HUES48 (cell line): ENCODE results near the gene ZBTB7C.

ENCODE experiments used
- H3K27ac ChIP-seq: one replicate; pipeline ENCODE4 v1.7.0; 2013; ENCODE audit warnings: low read depth, low read length, inconsistent platforms
- H3K27me3 ChIP-seq: 2 replicates; pipeline ENCODE4 v1.6.1; 2013; ENCODE audit warnings: mild to moderate bottlenecking, low read length; ENCODE audit not compliant: control insufficient read depth, insufficient read depth
- H3K36me3 ChIP-seq: 2 replicates; pipeline ENCODE4 v1.6.1; 2013; ENCODE audit warnings: low read length; ENCODE audit not compliant: control insufficient read depth, insufficient read depth
- H3K4me1 ChIP-seq: 2 replicates; pipeline ENCODE4 v1.6.1; 2013; ENCODE audit warnings: mild to moderate bottlenecking, low read length; ENCODE audit not compliant: control insufficient read depth, insufficient read depth
- H3K4me3 ChIP-seq: 2 replicates; pipeline ENCODE4 v1.5.1; 2013; ENCODE audit warnings: mild to moderate bottlenecking, low read depth, low read length
- H3K9ac ChIP-seq: 2 replicates; pipeline ENCODE4 v1.6.1; 2013; ENCODE audit warnings: mild to moderate bottlenecking, low read depth, low read length, moderate library complexity
- H3K9me3 ChIP-seq: 2 replicates; pipeline ENCODE4 v1.6.1; 2013; ENCODE audit warnings: low read length; ENCODE audit not compliant: control insufficient read depth, insufficient read depth

ZBTB7C gene

DNA sequence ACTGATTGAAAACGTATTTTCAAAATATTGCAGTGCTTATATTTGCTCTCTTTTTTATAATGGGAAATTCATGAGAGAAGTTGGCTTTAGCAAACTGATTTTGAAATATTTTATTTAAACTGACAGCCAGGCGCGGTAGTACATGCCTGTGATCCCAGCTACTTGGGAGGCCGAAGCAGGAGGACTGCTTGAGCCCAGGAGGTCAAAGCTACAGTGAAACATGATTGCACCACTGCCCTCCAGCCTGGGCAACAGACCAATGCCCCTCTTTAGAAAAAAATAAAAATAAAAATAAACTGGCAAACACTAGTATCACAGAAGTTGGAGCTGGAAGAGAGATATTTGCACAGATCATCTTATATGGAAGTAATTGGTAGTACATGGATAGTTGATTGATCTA lies 20.7 kb downstream of the ZBTB7C start:
- Histone ChIP-seq H3K9me3 (no peaks in the 10 kb centered on the region), H3K27me3 (peaks cover 6% of the 10 kb centered on the region; the same call in 1 of the 2 replicates), H3K36me3 (no peaks in the 10 kb centered on the region), H3K4me1 (0 out of 2 replicates have a peak, but pooled peaks cover 3% of the 10 kb centered on the region), H3K9ac (no peak overlapping the region), H3K4me3 (no peak overlapping the region), H3K27ac (no peak overlapping the region)

DNA sequence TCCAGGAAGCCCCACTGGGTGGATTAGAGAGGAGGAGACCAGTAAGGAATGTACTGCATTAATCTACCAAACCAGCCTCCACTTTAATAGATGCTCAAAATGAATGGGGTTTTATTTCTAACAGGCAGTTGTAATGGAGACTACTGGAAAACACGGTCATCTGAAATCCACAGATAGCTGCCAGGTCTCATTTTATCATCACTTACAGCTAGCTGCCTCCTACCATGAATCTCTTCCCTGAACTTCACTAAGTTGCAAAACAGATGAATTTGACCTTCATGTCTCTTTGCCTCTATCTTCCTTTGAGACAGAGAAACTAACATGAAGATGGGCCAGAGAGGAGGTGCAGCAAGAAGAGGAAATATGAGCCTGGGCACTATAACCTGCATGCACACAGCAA lies 21.9 kb downstream of the ZBTB7C start:
- H3K4me3 ChIP-seq: no peak overlapping the region
- H3K9me3 ChIP-seq: no peaks in the 10 kb centered on the region
- no peak overlapping the region for H3K9ac ChIP-seq
- no peaks in the 10 kb centered on the region for H3K36me3 ChIP-seq
- no peaks in the 10 kb centered on the region for H3K4me1 ChIP-seq
- peaks cover 6% of the 10 kb centered on the region; the same call in 1 of the 2 replicates for H3K27me3 ChIP-seq
- H3K27ac ChIP-seq: no peak overlapping the region

- Histone ChIP-seq H3K4me3 (no peak overlapping the region), H3K27me3 (no peaks in the 10 kb centered on the region), H3K36me3 (no peaks in the 10 kb centered on the region), H3K27ac (no peak overlapping the region), H3K9me3 (no peaks in the 10 kb centered on the region), H3K9ac (no peak overlapping the region), H3K4me1 (no peaks in the 10 kb centered on the region)
These were observed 23.6 kb downstream of the ZBTB7C start for GRCh38 chr18:48385596-48385995.

DNA sequence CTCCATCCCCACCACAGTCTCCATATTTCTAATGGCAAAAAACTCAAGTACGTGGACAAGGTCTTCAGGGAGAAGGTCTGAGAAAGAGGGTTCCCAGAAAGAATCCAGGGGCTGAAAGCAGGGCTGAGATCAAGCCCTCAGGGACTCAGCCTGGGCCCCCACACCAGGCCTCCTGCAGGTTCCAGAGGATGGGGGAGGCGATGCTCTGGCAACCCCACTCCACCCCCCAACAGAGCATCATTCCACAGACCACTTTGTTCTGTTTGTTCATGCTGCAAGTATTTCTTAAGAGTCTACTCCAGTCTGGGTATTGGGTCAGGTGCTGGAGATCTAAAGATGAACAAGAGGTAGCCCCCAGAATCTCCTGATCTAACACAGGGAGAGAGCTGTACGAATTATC lies 32.2 kb downstream of the ZBTB7C start:
- Histone ChIP-seq H3K27ac (no peak overlapping the region), H3K4me1 (peaks cover 7% of the 10 kb centered on the region), H3K9me3 (no peaks in the 10 kb centered on the region), H3K4me3 (no peak overlapping the region), H3K9ac (no peak overlapping the region), H3K36me3 (no peaks in the 10 kb centered on the region), H3K27me3 (no peaks in the 10 kb centered on the region)

DNA sequence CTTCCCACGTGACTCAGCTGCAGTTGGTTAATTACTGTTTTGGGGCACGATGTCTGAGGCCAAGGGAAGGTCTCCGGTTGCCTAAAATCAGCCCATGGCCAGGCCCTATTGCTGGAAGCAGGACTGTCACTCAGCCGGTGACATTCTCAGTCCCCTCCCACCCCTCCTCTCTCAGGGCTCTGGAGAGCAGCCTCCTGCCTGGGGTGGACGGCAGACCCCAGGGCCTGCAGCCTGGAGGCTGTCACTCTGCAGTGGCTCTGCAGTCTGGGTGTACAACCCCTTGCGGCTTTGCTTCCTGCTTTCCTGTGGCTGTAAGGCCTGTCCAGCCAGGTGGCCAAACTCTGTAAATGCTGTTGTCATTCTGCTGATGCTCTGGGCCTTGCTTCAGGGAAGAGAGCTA lies 32.8 kb downstream of the ZBTB7C start:
- Histone ChIP-seq H3K9ac (no peak overlapping the region), H3K27ac (no peak overlapping the region), H3K27me3 (no peaks in the 10 kb centered on the region)

DNA sequence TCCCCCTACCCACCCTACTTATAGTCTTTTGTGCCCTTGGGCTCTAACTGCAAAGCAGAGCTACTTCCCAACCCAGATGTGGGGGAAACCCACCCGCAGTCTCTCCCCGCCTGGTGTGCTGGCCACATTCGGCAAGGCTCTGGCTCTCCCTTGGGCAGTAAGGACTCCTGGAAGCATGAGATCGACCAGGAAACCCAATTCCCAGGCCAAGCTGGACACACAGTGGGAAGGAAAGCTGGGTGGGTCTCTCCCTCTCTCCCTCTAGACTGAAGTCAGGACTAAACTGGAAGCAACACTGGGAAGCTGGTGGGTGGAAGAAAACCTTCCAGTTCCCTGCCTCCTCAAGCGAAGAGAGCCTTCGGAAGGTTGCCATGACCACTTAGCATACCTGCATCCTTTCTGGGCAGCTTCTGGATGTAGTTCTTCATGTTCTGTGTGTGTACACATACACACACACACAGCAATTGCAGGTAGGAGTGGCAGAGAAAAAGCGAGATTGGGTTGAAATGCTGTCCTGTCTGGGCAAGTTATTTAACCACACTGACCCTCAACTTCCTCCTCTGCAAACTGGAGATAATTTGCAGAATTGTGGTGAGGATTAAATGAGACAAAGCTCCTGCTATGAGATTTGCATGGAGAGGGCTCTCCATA lies 33.9 kb downstream of the ZBTB7C start:
- H3K4me1 ChIP-seq: peaks cover 7% of the 10 kb centered on the region
- no peak overlapping the region for H3K9ac ChIP-seq
- no peak overlapping the region for H3K4me3 ChIP-seq
- H3K36me3 ChIP-seq: no peaks in the 10 kb centered on the region
- no peaks in the 10 kb centered on the region for H3K27me3 ChIP-seq
- H3K9me3 ChIP-seq: no peaks in the 10 kb centered on the region
- H3K27ac ChIP-seq: no peak overlapping the region

More for the DNA sequence above, 32.8 kb downstream of the ZBTB7C start:
- no peak overlapping the region for H3K4me3 ChIP-seq
- H3K9me3 ChIP-seq: no peaks in the 10 kb centered on the region
- peaks cover 7% of the 10 kb centered on the region for H3K4me1 ChIP-seq
- H3K36me3 ChIP-seq: no peaks in the 10 kb centered on the region

DNA sequence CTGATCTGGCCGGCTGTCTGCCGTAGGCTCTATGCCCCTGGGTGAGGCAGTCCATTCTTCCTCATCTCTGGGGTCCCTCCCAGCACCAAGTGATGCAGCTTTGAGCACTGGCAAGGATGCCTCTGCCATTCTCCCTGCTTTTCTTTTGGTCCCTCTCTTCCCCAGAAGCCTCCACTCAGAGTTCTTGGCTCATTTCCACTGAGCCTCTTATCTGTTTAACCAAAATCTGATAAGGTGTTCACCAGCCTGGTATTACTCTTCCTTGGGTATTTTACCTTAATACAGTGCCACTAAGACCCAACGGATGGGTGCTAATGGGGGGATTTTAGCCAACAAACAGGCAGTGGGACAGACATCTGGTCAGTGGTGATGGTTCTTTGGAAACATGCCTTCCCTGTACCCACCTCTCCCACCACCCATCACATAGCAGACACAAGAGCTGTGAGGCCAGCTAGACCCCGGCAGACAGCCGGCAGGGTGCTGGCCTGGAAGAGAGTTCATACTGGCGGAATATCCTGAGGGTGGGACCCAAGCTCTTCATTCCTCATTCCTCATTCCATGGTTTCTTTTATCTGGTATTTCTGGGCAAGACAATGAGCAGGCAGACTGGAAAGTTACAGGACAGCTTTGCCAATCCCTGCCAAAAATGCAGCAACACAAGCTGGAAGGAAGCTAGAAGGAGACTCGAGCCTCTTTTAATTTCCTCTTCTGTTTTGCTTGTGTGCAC lies 34.6 kb downstream of the ZBTB7C start:
- Histone ChIP-seq H3K9ac (no peak overlapping the region), H3K4me1 (peaks cover 7% of the 10 kb centered on the region), H3K36me3 (no peaks in the 10 kb centered on the region), H3K27ac (no peak overlapping the region), H3K4me3 (no peak overlapping the region), H3K9me3 (no peaks in the 10 kb centered on the region), H3K27me3 (no peaks in the 10 kb centered on the region)

DNA sequence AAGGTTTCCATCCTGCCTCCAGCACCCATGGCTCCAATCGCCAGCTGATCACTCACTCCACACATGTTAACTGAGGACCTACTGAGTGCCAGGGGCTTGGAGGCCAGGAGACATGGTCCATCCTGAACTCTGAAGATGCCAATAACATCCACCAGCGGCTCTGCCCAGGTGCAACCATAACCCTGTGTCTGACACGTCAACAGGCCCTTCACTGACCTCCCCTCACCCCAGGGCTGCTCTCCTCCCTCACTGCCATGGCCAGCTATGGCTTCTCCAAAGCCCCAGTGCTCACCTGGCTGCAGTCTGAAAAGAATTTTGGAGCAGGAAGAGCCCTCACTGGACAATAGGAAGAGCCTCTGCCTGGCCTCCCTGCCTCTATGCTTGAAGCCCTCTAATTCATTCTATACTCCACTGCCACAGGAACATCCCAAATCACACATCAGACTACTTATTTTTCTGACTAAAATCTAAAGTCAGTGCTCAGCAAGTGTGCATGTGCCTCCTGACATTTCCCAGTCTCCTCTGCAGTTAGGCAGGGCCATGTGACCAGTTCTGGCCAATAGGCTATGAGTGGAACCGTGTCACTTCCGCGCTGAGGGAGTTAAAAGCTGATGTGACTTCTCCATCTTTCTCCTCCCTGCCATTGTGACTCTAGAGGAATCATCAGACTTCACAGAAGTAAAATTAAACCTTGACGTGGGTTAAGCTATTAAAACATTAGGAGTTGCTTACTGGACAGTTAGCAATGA lies 37.2 kb downstream of the ZBTB7C start:
- H3K27ac ChIP-seq: no peak overlapping the region
- H3K9me3 ChIP-seq: no peaks in the 10 kb centered on the region
- H3K4me3 ChIP-seq: no peak overlapping the region
- H3K36me3 ChIP-seq: no peaks in the 10 kb centered on the region
- no peaks in the 10 kb centered on the region for H3K27me3 ChIP-seq
- no peaks in the 10 kb centered on the region; the same call in 1 of the 2 replicates for H3K4me1 ChIP-seq
- H3K9ac ChIP-seq: no peak overlapping the region

- H3K27ac ChIP-seq: no peak overlapping the region
- H3K36me3 ChIP-seq: no peaks in the 10 kb centered on the region
- H3K4me3 ChIP-seq: no peak overlapping the region
- no peaks in the 10 kb centered on the region for H3K27me3 ChIP-seq
- H3K9me3 ChIP-seq: peaks cover 3% of the 10 kb centered on the region; the same call in 1 of the 2 replicates
- no peak overlapping the region for H3K9ac ChIP-seq
- no peaks in the 10 kb centered on the region; the same call in 1 of the 2 replicates for H3K4me1 ChIP-seq
These were observed 41.6 kb downstream of the ZBTB7C start for GRCh38 chr18:48367557-48367956.

DNA sequence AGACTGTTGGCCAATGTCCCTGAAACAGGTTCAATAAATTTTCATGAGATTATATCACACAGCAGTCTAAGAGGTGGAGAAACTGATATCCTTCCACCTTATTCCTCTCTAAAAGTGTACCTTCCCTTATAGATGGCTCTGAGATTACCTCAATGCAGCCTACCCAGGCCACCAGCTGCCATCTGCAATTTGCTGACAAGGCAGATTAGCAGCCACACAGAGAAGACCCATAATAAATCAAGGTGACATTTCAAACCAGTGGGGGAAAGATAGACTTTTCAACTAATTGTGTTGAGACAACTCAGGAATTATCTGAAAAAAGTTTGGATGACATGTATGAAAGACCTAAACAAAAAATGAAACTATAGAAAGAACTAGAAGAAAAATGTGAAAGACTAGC lies 43.2 kb downstream of the ZBTB7C start:
- Histone ChIP-seq H3K9ac (no peak overlapping the region), H3K4me1 (no peaks in the 10 kb centered on the region; the same call in 1 of the 2 replicates), H3K4me3 (no peak overlapping the region), H3K36me3 (no peaks in the 10 kb centered on the region), H3K27ac (no peak overlapping the region), H3K27me3 (no peaks in the 10 kb centered on the region), H3K9me3 (peaks cover 3% of the 10 kb centered on the region; the same call in 1 of the 2 replicates)

DNA sequence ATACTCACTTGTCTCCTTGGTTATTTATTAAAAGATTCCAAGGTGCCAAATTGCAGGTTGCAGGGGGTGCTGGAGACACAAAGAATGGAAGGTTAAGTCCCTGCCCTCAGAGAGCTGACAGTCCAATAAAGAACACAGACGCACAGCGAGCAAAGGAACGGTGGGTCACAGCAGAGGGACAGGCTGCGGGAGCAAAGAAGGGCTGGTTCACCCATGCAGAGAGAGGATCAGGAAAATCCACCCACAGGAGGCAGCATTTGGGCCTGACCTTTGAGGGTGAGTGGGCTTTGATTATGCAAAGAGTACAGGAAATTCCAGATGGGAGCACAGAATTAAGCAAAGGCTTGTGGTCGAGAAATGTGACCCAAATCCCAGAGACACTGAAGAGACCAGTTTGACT lies 45.0 kb downstream of the ZBTB7C start:
- Histone ChIP-seq H3K36me3 (no peaks in the 10 kb centered on the region), H3K9ac (no peak overlapping the region), H3K4me3 (no peak overlapping the region), H3K4me1 (no peaks in the 10 kb centered on the region; the same call in 1 of the 2 replicates), H3K27me3 (no peaks in the 10 kb centered on the region), H3K27ac (no peak overlapping the region), H3K9me3 (peaks cover 3% of the 10 kb centered on the region; the same call in 1 of the 2 replicates)
